KMS-11 (cell line): ENCODE data around the gene ZNF521.

Experiments
- H2AFZ ChIP-seq: fragments of 200-600 bp; sonication (generic); 2 replicates; pipeline ENCODE4 v1.6.1; 2016; ENCODE audit warnings: antibody characterized with exemption, mixed run types, low read depth
- H3K27ac ChIP-seq: fragments of 200-600 bp; sonication (generic); 2 replicates; pipeline ENCODE4 v1.6.1; 2016; ENCODE audit warnings: mild to moderate bottlenecking, mixed run types
- H3K27me3 ChIP-seq: fragments of 200-600 bp; sonication (generic); 2 replicates; pipeline ENCODE4 v1.6.1; 2017; ENCODE audit warnings: mild to moderate bottlenecking, low read depth, mixed run types, moderate library complexity; ENCODE audit not compliant: insufficient read depth
- H3K36me3 ChIP-seq: fragments of 200-600 bp; sonication (generic); 2 replicates; pipeline ENCODE4 v1.6.1; 2017; ENCODE audit warnings: mild to moderate bottlenecking, mixed run types; ENCODE audit not compliant: insufficient read depth
- H3K4me1 ChIP-seq: fragments of 200-600 bp; sonication (generic); 2 replicates; pipeline ENCODE4 v1.6.1; 2016; ENCODE audit warnings: mild to moderate bottlenecking, low read depth, mixed run types; ENCODE audit not compliant: poor library complexity, severe bottlenecking
- H3K4me2 ChIP-seq: fragments of 200-600 bp; sonication (generic); 2 replicates; pipeline ENCODE4 v1.7.0; 2016; ENCODE audit warnings: mild to moderate bottlenecking, mixed run types
- H3K4me3 ChIP-seq: fragments of 200-600 bp; sonication (generic); IDR thresholded peaks from 2 replicates; pipeline ENCODE4 v1.6.1; 2017; ENCODE audit warnings: low read depth, low read length, mixed read lengths; ENCODE audit not compliant: insufficient read depth
- H3K79me2 ChIP-seq: fragments of 200-600 bp; sonication (generic); 2 replicates; pipeline ENCODE4 v1.6.1; 2016; ENCODE audit warnings: low read depth, mixed run types; ENCODE audit not compliant: insufficient read depth
- H3K9ac ChIP-seq: fragments of 200-600 bp; sonication (generic); 2 replicates; pipeline ENCODE4 v1.6.1; 2016; ENCODE audit warnings: mild to moderate bottlenecking, mixed run types
- H4K20me1 ChIP-seq: fragments of 200-600 bp; sonication (generic); 2 replicates; pipeline ENCODE4 v1.6.1; 2016; ENCODE audit warnings: mild to moderate bottlenecking, mixed run types; ENCODE audit not compliant: insufficient read depth
- CTCF ChIP-seq: fragments of 200-600 bp; sonication (generic); conservative IDR thresholded peaks from 2 replicates; pipeline ENCODE4 v1.6.1; 2017; ENCODE audit warnings: low read depth, mild to moderate bottlenecking, antibody characterized with exemption, low read length, moderate library complexity, mixed read lengths

The ZNF521 gene

DNA sequence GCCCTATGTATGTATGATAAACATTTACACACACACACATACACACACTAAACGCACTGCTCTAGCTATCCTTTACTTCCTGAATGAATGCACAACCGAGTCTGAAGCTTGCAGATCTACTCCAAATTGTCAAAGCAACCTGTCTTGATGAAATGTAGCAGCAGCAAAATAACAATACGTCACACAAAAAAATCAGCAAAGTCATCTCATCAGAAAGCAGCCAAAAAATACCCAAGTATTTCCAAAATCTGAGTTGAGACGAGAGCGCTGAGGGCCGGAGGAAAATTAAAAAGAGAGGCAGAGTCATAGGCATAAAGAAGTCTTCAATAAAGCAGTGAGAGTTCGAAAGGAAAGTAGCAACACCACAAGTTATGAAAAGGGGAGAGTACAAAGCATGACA lies 67.7 kb downstream of the ZNF521 start:
- no peaks in the 10 kb centered on the region for H4K20me1 ChIP-seq
- H3K9ac ChIP-seq: no peak overlapping the region
- no peak overlapping the region for H2AFZ ChIP-seq
- no peak for TF ChIP-seq CTCF
- no peaks in the 10 kb centered on the region for H3K4me1 ChIP-seq
- H3K27ac ChIP-seq: no peak overlapping the region
- H3K4me3 ChIP-seq: no peak overlapping the region
- no peaks in the 10 kb centered on the region for H3K36me3 ChIP-seq
- no peaks in the 10 kb centered on the region for H3K27me3 ChIP-seq
- H3K4me2 ChIP-seq: no peak overlapping the region
- H3K79me2 ChIP-seq: no peaks in the 10 kb centered on the region

GRCh38 chr18:25283781-25284180 lies 68.2 kb downstream of the ZNF521 start:
- no peaks in the 10 kb centered on the region for H3K36me3 ChIP-seq
- no peaks in the 10 kb centered on the region for H3K79me2 ChIP-seq
- H3K4me2 ChIP-seq: no peak overlapping the region
- no peak for TF ChIP-seq CTCF
- H3K27ac ChIP-seq: no peak overlapping the region
- H2AFZ ChIP-seq: no peak overlapping the region
- H3K4me1 ChIP-seq: no peaks in the 10 kb centered on the region
- H3K9ac ChIP-seq: no peak overlapping the region
- H3K27me3 ChIP-seq: no peaks in the 10 kb centered on the region
- H3K4me3 ChIP-seq: no peak overlapping the region
- no peaks in the 10 kb centered on the region for H4K20me1 ChIP-seq

- no peak overlapping the region for H3K9ac ChIP-seq
- no peak overlapping the region for H3K4me2 ChIP-seq
- H4K20me1 ChIP-seq: no peaks in the 10 kb centered on the region
- no peak overlapping the region for H3K27ac ChIP-seq
- no peaks in the 10 kb centered on the region for H3K36me3 ChIP-seq
- no peak overlapping the region for H2AFZ ChIP-seq
- no peak for TF ChIP-seq CTCF
- H3K4me1 ChIP-seq: no peaks in the 10 kb centered on the region
- H3K27me3 ChIP-seq: no peaks in the 10 kb centered on the region
- H3K79me2 ChIP-seq: no peaks in the 10 kb centered on the region
- H3K4me3 ChIP-seq: no peak overlapping the region
These were observed 68.9 kb downstream of the ZNF521 start for GRCh38 chr18:25282896-25283703.

DNA sequence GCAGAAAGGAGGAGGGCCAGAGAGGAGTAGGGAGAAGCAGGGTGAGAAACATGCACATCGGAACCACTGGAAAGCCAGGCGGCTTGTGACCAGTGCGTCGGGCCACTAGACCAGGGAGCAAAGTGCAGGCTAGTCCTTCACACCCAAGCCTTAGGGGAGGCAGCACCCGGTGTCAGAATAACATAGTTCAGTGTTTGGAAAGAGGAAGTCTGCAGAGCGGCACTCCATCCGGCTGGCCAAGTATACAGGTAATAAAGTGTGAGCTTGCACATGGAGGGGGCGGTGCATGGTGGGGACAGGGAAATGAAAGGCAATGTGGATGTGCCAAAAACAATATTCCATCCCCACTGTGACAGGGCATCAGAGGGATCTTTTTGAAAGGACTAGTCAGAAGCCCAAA lies 69.7 kb downstream of the ZNF521 start:
- Histone ChIP-seq H3K79me2 (no peaks in the 10 kb centered on the region), H3K4me1 (no peaks in the 10 kb centered on the region), H3K36me3 (no peaks in the 10 kb centered on the region), H3K4me2 (no peak overlapping the region), H3K27ac (no peak overlapping the region), H3K9ac (no peak overlapping the region), H4K20me1 (no peaks in the 10 kb centered on the region), H2AFZ (no peak overlapping the region), H3K4me3 (no peak overlapping the region), H3K27me3 (no peaks in the 10 kb centered on the region)
- TF ChIP-seq CTCF: no peak
